HepG2 (cell line): ENCODE measurements around the gene ANKRD39. TPM values are rescaled to one million over a fixed set of nuclear protein-coding genes. Genes with fewer than 3 reads are reported as not detected.

ENCODE experiments used
- BCL6 ChIP-seq: IDR thresholded peaks from 2 replicates; pipeline ENCODE4 v1.6.1; 2016; ENCODE audit warnings: missing genetic modification reagents, missing compliant biosample characterization
- CCDC6 ChIP-seq: sonication (generic); formaldehyde crosslinking; IDR thresholded peaks from 2 replicates; pipeline ENCODE4 v1.8.1; 2022; ENCODE audit warnings: mild to moderate bottlenecking, missing genetic modification reagents, moderate library complexity
- HMGA1 ChIP-seq: sonication (generic); formaldehyde crosslinking; conservative IDR thresholded peaks from 2 replicates; pipeline ENCODE4 v1.4.0; 2020; ENCODE audit warnings: missing genetic modification reagents
- HOXA5 ChIP-seq: sonication (generic); formaldehyde crosslinking; IDR thresholded peaks from 2 replicates; pipeline ENCODE4 v1.4.0; 2020; ENCODE audit warnings: missing genetic modification reagents
- KLF6 ChIP-seq: IDR thresholded peaks from 2 replicates; pipeline ENCODE4 v1.8.0; 2016; ENCODE audit warnings: missing biosample characterization, missing genetic modification reagents
- MEF2D ChIP-seq: sonication (generic); formaldehyde crosslinking; IDR thresholded peaks from 2 replicates; pipeline ENCODE4 v1.5.1; 2020; ENCODE audit warnings: mild to moderate bottlenecking, missing genetic modification reagents
- NFKBIZ ChIP-seq: IDR thresholded peaks from 2 replicates; pipeline ENCODE4 v1.6.1; 2018; ENCODE audit warnings: missing genetic modification reagents, missing compliant biosample characterization
- NFRKB ChIP-seq: fragments of 450-650 bp; IDR thresholded peaks from 2 replicates; pipeline ENCODE4 v1.6.1; 2017
- PAX8 ChIP-seq: sonication (generic); formaldehyde crosslinking; IDR thresholded peaks from 2 replicates; pipeline ENCODE4 v1.8.0; 2022; ENCODE audit warnings: mild to moderate bottlenecking, missing genetic modification reagents, borderline replicate concordance
- PPARG ChIP-seq: conservative IDR thresholded peaks from 2 replicates; pipeline ENCODE4 v1.6.1; 2016; ENCODE audit warnings: missing biosample characterization, missing genetic modification reagents
- SMC3 ChIP-seq: IDR thresholded peaks from 2 replicates; pipeline ENCODE4 v1.6.1; 2011; ENCODE audit warnings: low read length, improper control_type of control experiment
- SP2 ChIP-seq: sonication (generic); formaldehyde crosslinking; IDR thresholded peaks from 2 replicates; pipeline ENCODE4 v1.5.1; 2020; ENCODE audit warnings: mild to moderate bottlenecking, missing genetic modification reagents
- ZMYM3 ChIP-seq: sonication (generic); formaldehyde crosslinking; IDR thresholded peaks from 2 replicates; pipeline ENCODE4 v1.5.1; 2020; ENCODE audit warnings: mild to moderate bottlenecking, missing genetic modification reagents
- ZNF263 ChIP-seq: sonication (generic); formaldehyde crosslinking; IDR thresholded peaks from 2 replicates; pipeline ENCODE4 v1.4.0; 2020; ENCODE audit warnings: missing genetic modification reagents
- ZNF446 ChIP-seq: sonication (generic); formaldehyde crosslinking; IDR thresholded peaks from 2 replicates; pipeline ENCODE4 v1.5.0; 2020; ENCODE audit warnings: mild to moderate bottlenecking, missing genetic modification reagents
- ZNF501 ChIP-seq: sonication (generic); formaldehyde crosslinking; IDR thresholded peaks from 2 replicates; pipeline ENCODE4 v1.5.1; 2020; ENCODE audit warnings: mild to moderate bottlenecking, moderate library complexity, missing genetic modification reagents
- ZNF557 ChIP-seq: sonication (generic); formaldehyde crosslinking; IDR thresholded peaks from 2 replicates; pipeline ENCODE4 v1.4.0; 2020; ENCODE audit warnings: missing genetic modification reagents
- ZNF674 ChIP-seq: sonication (generic); formaldehyde crosslinking; IDR thresholded peaks from 2 replicates; pipeline ENCODE4 v1.5.0; 2020; ENCODE audit warnings: low read depth, mild to moderate bottlenecking, missing genetic modification reagents
- ZSCAN31 ChIP-seq: sonication (generic); formaldehyde crosslinking; IDR thresholded peaks from 2 replicates; pipeline ENCODE4 v1.5.0; 2020; ENCODE audit warnings: low read depth, mild to moderate bottlenecking, missing genetic modification reagents
- polyA plus RNA-seq, 8 experiments: library from polyadenylated mRNA; depleted of rRNA in 3 of 8; stranded (reverse) in 7 of 8; unstranded in 1 of 8; fragments of >200 nt; fragmentation: Illumina TruSeq in 4 of 8; extraction: Trizol in 4 of 8; gene quantifications; 2 replicates each; pipeline versions ENCODE4 v1.2.1 to v1.2.3, GENCODE V29; 2011 to 2016; ENCODE audit warnings: low read depth in 4 of 8, missing spikeins in 1 of 8, mixed read lengths in 1 of 8; ENCODE audit not compliant: insufficient read depth in 1 of 8
- total RNA-seq, 5 experiments: library from RNA; depleted of rRNA; stranded (reverse); fragments of >200 nt; fragmentation: Illumina TruSeq; extraction: Trizol; gene quantifications; 2 replicates each; pipeline ENCODE4 v1.2.3, GENCODE V29; 2016; ENCODE audit warnings: low read depth in 1 of 5
- TF ChIP-seq, protein P1 (sequence below): sonication (generic); formaldehyde crosslinking; IDR thresholded peaks from 2 replicates; pipeline ENCODE4 v1.5.1; 2020; ENCODE audit warnings: missing genetic modification reagents, mild to moderate bottlenecking, borderline replicate concordance
- TF ChIP-seq, protein P2 (sequence below): sonication (generic); formaldehyde crosslinking; IDR thresholded peaks from 2 replicates; pipeline ENCODE4 v1.8.0; 2022; ENCODE audit warnings: mild to moderate bottlenecking, missing genetic modification reagents
- TF ChIP-seq, protein P3 (sequence below): sonication (generic); formaldehyde crosslinking; IDR thresholded peaks from 2 replicates; pipeline ENCODE4 v1.4.0; 2020; ENCODE audit warnings: mild to moderate bottlenecking, missing genetic modification reagents, borderline replicate concordance

The ANKRD39 gene
- total and polyA plus RNA-seq, 2 of the 13 experiments (the other 11 are each of a cell fraction or from before 2014, with no cell fraction given) = 23.2 to 24.8 TPM

DNA sequence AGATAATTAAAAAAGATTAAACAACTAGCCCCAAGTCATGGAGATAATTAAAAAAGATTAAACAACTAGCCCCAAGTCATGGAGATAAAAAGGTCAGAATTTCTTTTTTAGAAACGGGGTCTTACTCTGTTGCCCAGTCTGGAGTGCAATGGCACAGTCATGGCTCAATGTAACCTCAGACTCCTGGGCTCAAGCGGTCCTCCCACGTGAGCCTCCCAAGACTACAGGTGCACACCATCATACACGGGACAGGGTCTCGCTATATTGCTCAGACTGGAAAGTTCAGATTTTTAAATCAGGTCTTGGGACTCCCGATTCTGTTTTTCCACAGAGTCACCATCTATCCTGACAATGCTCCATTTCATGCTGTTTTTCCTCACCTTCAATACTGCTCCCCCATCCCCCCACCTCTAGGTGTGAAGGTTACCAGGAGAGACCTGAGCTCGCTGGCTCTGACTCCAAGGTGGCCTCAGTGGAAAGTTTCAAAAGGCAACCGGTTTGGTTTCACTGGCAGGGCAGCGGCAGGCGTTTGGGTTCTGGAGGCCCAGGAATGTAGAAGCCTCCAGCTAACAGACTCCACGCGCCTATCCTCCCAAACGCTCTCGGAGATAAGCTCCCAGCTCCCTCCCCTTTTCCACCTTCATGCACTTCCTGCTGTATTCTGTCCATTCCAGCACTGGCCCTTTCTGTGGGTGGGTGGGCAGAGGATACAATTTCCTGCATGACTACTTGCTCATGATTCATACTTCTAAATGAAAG is 15.0 kb upstream of the ANKRD39 start (continued):
- TF ChIP-seq, protein P1, sequence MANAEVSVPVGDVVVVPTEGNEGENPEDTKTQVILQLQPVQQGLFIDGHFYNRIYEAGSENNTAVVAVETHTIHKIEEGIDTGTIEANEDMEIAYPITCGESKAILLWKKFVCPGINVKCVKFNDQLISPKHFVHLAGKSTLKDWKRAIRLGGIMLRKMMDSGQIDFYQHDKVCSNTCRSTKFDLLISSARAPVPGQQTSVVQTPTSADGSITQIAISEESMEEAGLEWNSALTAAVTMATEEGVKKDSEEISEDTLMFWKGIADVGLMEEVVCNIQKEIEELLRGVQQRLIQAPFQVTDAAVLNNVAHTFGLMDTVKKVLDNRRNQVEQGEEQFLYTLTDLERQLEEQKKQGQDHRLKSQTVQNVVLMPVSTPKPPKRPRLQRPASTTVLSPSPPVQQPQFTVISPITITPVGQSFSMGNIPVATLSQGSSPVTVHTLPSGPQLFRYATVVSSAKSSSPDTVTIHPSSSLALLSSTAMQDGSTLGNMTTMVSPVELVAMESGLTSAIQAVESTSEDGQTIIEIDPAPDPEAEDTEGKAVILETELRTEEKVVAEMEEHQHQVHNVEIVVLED (CRISPR knock-in tag) = no peak
- TF ChIP-seq KLF6 (no peak), ZSCAN31 (CRISPR knock-in tag) (no peak), SP2 (CRISPR knock-in tag) (no peak), ZMYM3 (CRISPR knock-in tag) (0 out of 2 replicates have a peak, but pooled peaks have one; percentile 19), BCL6 (CRISPR knock-in tag) (no peak), HOXA5 (CRISPR knock-in tag) (no peak), ZNF501 (no peak), NFRKB (no peak), HMGA1 (CRISPR knock-in tag) (no peak), ZNF263 (CRISPR knock-in tag) (peak; percentile 29; the same call in 1 of the 2 replicates), PPARG (CRISPR knock-in tag) (no peak), CCDC6 (no peak), NFKBIZ (CRISPR knock-in tag) (no peak), SMC3 (no peak), ZNF446 (CRISPR knock-in tag) (no peak), MEF2D (CRISPR knock-in tag) (no peak), PAX8 (no peak), ZNF674 (CRISPR knock-in tag) (no peak), ZNF557 (no peak)
- TF ChIP-seq, protein P2, sequence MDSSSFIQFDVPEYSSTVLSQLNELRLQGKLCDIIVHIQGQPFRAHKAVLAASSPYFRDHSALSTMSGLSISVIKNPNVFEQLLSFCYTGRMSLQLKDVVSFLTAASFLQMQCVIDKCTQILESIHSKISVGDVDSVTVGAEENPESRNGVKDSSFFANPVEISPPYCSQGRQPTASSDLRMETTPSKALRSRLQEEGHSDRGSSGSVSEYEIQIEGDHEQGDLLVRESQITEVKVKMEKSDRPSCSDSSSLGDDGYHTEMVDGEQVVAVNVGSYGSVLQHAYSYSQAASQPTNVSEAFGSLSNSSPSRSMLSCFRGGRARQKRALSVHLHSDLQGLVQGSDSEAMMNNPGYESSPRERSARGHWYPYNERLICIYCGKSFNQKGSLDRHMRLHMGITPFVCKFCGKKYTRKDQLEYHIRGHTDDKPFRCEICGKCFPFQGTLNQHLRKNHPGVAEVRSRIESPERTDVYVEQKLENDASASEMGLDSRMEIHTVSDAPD (CRISPR knock-in tag) = no peak
- TF ChIP-seq, protein P3, sequence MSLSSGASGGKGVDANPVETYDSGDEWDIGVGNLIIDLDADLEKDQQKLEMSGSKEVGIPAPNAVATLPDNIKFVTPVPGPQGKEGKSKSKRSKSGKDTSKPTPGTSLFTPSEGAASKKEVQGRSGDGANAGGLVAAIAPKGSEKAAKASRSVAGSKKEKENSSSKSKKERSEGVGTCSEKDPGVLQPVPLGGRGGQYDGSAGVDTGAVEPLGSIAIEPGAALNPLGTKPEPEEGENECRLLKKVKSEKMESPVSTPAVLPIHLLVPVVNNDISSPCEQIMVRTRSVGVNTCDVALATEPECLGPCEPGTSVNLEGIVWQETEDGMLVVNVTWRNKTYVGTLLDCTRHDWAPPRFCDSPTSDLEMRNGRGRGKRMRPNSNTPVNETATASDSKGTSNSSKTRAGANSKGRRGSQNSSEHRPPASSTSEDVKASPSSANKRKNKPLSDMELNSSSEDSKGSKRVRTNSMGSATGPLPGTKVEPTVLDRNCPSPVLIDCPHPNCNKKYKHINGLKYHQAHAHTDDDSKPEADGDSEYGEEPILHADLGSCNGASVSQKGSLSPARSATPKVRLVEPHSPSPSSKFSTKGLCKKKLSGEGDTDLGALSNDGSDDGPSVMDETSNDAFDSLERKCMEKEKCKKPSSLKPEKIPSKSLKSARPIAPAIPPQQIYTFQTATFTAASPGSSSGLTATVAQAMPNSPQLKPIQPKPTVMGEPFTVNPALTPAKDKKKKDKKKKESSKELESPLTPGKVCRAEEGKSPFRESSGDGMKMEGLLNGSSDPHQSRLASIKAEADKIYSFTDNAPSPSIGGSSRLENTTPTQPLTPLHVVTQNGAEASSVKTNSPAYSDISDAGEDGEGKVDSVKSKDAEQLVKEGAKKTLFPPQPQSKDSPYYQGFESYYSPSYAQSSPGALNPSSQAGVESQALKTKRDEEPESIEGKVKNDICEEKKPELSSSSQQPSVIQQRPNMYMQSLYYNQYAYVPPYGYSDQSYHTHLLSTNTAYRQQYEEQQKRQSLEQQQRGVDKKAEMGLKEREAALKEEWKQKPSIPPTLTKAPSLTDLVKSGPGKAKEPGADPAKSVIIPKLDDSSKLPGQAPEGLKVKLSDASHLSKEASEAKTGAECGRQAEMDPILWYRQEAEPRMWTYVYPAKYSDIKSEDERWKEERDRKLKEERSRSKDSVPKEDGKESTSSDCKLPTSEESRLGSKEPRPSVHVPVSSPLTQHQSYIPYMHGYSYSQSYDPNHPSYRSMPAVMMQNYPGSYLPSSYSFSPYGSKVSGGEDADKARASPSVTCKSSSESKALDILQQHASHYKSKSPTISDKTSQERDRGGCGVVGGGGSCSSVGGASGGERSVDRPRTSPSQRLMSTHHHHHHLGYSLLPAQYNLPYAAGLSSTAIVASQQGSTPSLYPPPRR (CRISPR knock-in tag) = no peak
